ENCODE measurements around the gene PUM1. TPM values are rescaled to one million over a fixed set of nuclear protein-coding genes. Genes with fewer than 3 reads are reported as not detected.

PUM1 gene
- total and polyA plus RNA-seq, 2 donors (not counting 3 experiments of a cell fraction or from before 2014, with no cell fraction given), result 94.7 to 124 TPM

GRCh38 chr1:30912913-30913652, 152.4 kb downstream of the PUM1 start:
- POLR2A ChIA-PET, result no interaction called here
- intact Hi-C loops (cut with micrococcal nuclease) (no loop called here), dilution Hi-C loops (cut with MboI; ENCODE audit: extremely low pct_ligation_motif_present, low sequenced_read_pairs) (loop anchor here (25.0 kb wide), 1 partner anchor 101 kb away; no protein-coding TSS in a partner anchor)

More at GRCh38 chr1:30912913-30913652, 152.4 kb downstream of the PUM1 start:
- H3K9ac ChIP-seq (replicated peaks; ENCODE audit: extremely low read depth, insufficient read depth, low read length), result no peak overlapping the region
- no peaks in the 10 kb centered on the region for H3K9me1 ChIP-seq (replicated peaks; ENCODE audit: control insufficient read depth, extremely low read depth, insufficient read depth, low read length)
- H3K27me3 ChIP-seq (ENCODE audit: control insufficient read depth in 2 of 2, insufficient read depth in 2 of 2, low read length in 2 of 2), result no peaks in the 10 kb centered on the region
- H4K20me1 ChIP-seq (replicated peaks; ENCODE audit: control insufficient read depth, extremely low read depth, insufficient read depth, low read length), result no peaks in the 10 kb centered on the region
- no peak overlapping the region for H3K4me2 ChIP-seq (ENCODE audit: insufficient read depth, low read length)
- no TSS peak for BruUV-seq (replicated peaks)
- no peak for DNase-seq (ENCODE audit: low read depth, low spot score)
- no peaks in the 10 kb centered on the region for H3K36me3 ChIP-seq (ENCODE audit: control insufficient read depth in 2 of 2, extremely low read depth in 1 of 2, insufficient read depth in 2 of 2, low read length in 2 of 2)
- H3K9me3 ChIP-seq (replicated peaks; ENCODE audit: control insufficient read depth, insufficient read depth, low read length), result no peaks in the 10 kb centered on the region
- H3K4me3 ChIP-seq (replicated peaks in 1 of 3; ENCODE audit: insufficient read depth in 1 of 3, low read depth in 1 of 3, low read length in 3 of 3), result no peak overlapping the region
- CTCF ChIA-PET, result interaction anchor here (0.9 to 8.1 kb wide), 10 partner anchors 15 to 195 kb away, joined by 3 to 528 read pairs (median 16); no protein-coding TSS in a partner anchor
- peaks cover 3% of the 10 kb centered on the region for H3K4me1 ChIP-seq (ENCODE audit: control insufficient read depth, extremely low read depth, insufficient read depth, low read length)
- H3K79me2 ChIP-seq (ENCODE audit: control insufficient read depth, insufficient read depth, low read length), result no peaks in the 10 kb centered on the region
- H2AFZ ChIP-seq (ENCODE audit: low read depth, low read length), result no peak overlapping the region
- FAIRE-seq, result no peak
- H3K27ac ChIP-seq (ENCODE audit: insufficient read depth, low read depth, low read length), result no peak overlapping the region
- TF ChIP-seq MYC (IDR thresholded peaks at IDR 0.05; ENCODE audit: low read depth, low read length) (no peak), MAX (IDR thresholded peaks at IDR 0.05; ENCODE audit: insufficient read depth, insufficient read length) (no peak), JUN (IDR thresholded peaks at IDR 0.05; ENCODE audit: borderline replicate concordance, insufficient read depth, insufficient read length, low read depth) (no peak), GATA2 (IDR thresholded peaks at IDR 0.05; ENCODE audit: insufficient read depth, insufficient read length, low read depth, low read length) (no peak), POLR2AphosphoS5 (IDR thresholded peaks at IDR 0.05; ENCODE audit: insufficient read depth, low read depth, low read length) (no peak), POLR2A (IDR thresholded peaks at IDR 0.05; ENCODE audit: low read depth, low read length) (no peak), FOS (IDR thresholded peaks at IDR 0.05; ENCODE audit: borderline replicate concordance, insufficient read depth, low read length) (no peak), EZH2 (IDR thresholded peaks at IDR 0.05; ENCODE audit: borderline replicate concordance, low read depth, low read length, severe bottlenecking) (no peak)
- TF ChIP-seq, protein P1, sequence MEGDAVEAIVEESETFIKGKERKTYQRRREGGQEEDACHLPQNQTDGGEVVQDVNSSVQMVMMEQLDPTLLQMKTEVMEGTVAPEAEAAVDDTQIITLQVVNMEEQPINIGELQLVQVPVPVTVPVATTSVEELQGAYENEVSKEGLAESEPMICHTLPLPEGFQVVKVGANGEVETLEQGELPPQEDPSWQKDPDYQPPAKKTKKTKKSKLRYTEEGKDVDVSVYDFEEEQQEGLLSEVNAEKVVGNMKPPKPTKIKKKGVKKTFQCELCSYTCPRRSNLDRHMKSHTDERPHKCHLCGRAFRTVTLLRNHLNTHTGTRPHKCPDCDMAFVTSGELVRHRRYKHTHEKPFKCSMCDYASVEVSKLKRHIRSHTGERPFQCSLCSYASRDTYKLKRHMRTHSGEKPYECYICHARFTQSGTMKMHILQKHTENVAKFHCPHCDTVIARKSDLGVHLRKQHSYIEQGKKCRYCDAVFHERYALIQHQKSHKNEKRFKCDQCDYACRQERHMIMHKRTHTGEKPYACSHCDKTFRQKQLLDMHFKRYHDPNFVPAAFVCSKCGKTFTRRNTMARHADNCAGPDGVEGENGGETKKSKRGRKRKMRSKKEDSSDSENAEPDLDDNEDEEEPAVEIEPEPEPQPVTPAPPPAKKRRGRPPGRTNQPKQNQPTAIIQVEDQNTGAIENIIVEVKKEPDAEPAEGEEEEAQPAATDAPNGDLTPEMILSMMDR (IDR thresholded peaks at IDR 0.05; ENCODE audit: extremely low read depth in 1 of 2, insufficient read depth in 1 of 2, low read depth in 1 of 2, low read length in 2 of 2), result no peak
